Measurements from ENCODE around the gene RFTN1. TPM values are rescaled to one million over a fixed set of nuclear protein-coding genes. Genes with fewer than 3 reads are reported as not detected.

The RFTN1 gene
- total RNA-seq, 2 experiments from 2014 or later, result 64.4 to 66.7 TPM

DNA sequence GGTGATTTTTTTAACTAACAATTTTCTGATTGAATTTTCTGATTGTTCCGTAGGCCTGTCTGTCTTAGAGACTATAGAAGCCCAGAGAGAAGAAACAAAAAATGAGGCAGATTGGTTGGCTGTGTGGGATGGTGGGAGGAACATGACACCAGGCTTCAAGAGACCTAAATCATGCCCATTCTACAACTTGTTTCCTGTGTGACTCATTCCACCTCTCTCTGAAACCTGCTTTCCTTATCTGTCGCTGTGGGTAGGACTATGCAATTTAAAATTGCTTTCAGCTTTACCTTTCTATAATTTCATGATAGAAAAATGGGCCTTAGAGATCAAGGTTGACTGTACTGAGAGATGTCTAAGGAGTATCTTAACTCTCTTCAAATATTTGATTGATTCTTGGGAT lies 203.9 kb downstream of the RFTN1 start:
- no peaks in the 10 kb centered on the region for H3K9me3 Mint-ChIP-seq
- H3K4me3 Mint-ChIP-seq, result peak overlapping the region; percentile 70
- POLR2A ChIA-PET, result interaction anchor here (1.0 to 1.9 kb wide), 2 partner anchors 15 to 23 kb away, joined by 5 to 7 read pairs; no protein-coding TSS in a partner anchor
- peaks cover 83% of the 10 kb centered on the region for H3K4me1 Mint-ChIP-seq
- H3K27ac Mint-ChIP-seq, result peak overlapping the region; percentile 95
- no peaks in the 10 kb centered on the region for H3K27me3 Mint-ChIP-seq
- H3K36me3 Mint-ChIP-seq, result peaks cover 48% of the 10 kb centered on the region
- ATAC-seq (ENCODE audit: low read depth) (peak; percentile 72), DNase-seq (no peak)

GRCh38 chr3:16308727-16309126 lies 204.8 kb downstream of the RFTN1 start:
- peaks cover 81% of the 10 kb centered on the region for H3K4me1 Mint-ChIP-seq
- H3K27ac Mint-ChIP-seq, result no peak overlapping the region
- POLR2A ChIA-PET, result interaction anchor here (0.7 to 1.9 kb wide), 4 partner anchors 14 to 44 kb away, joined by 3 to 7 read pairs (median 5); partner anchors contain the start of gene OXNAD1
- no peak for DNase-seq
- no peaks in the 10 kb centered on the region for H3K9me3 Mint-ChIP-seq
- H3K4me3 Mint-ChIP-seq, result peak overlapping the region; percentile 55
- no peaks in the 10 kb centered on the region for H3K27me3 Mint-ChIP-seq
- H3K36me3 Mint-ChIP-seq, result peaks cover 50% of the 10 kb centered on the region
- no peak for ATAC-seq (ENCODE audit: low read depth)

- H3K36me3 Mint-ChIP-seq, result peaks cover 54% of the 10 kb centered on the region
- DNase-seq (no peak), ATAC-seq (ENCODE audit: low read depth) (no peak)
- POLR2A ChIA-PET, result interaction anchor here (0.7 to 1.9 kb wide), 4 partner anchors 13 to 43 kb away, joined by 3 to 7 read pairs (median 5); partner anchors contain the start of gene OXNAD1
- H3K4me3 Mint-ChIP-seq, result peak overlapping the region; percentile 55
- peak overlapping the region; percentile 77 for H3K27ac Mint-ChIP-seq
- no peaks in the 10 kb centered on the region for H3K9me3 Mint-ChIP-seq
- no peaks in the 10 kb centered on the region for H3K27me3 Mint-ChIP-seq
- peaks cover 78% of the 10 kb centered on the region for H3K4me1 Mint-ChIP-seq
Measured at GRCh38 chr3:16307832-16308531, 205.5 kb downstream of the RFTN1 start.

DNA sequence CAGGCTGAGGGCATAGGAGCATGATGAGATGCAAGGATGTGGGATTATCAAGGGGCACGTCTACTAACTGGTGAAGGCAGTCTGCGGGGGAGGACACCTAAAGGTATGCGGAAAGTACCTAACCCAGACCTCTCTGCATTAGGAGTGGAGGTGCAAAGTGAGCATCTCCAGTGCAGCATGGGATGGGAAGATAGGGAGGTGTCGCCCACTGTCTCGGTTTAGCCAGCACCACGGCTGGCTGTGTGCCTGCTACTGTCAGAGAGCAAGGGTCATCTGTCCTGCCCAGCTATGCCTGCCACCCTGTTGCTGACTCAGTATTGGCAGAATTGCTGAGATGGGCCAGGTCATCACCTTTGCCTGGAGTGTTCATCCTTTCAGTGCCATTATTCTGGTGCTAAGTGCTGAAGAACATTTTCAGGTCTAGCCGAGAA lies 208.4 kb downstream of the RFTN1 start:
- no peak for DNase-seq

DNA sequence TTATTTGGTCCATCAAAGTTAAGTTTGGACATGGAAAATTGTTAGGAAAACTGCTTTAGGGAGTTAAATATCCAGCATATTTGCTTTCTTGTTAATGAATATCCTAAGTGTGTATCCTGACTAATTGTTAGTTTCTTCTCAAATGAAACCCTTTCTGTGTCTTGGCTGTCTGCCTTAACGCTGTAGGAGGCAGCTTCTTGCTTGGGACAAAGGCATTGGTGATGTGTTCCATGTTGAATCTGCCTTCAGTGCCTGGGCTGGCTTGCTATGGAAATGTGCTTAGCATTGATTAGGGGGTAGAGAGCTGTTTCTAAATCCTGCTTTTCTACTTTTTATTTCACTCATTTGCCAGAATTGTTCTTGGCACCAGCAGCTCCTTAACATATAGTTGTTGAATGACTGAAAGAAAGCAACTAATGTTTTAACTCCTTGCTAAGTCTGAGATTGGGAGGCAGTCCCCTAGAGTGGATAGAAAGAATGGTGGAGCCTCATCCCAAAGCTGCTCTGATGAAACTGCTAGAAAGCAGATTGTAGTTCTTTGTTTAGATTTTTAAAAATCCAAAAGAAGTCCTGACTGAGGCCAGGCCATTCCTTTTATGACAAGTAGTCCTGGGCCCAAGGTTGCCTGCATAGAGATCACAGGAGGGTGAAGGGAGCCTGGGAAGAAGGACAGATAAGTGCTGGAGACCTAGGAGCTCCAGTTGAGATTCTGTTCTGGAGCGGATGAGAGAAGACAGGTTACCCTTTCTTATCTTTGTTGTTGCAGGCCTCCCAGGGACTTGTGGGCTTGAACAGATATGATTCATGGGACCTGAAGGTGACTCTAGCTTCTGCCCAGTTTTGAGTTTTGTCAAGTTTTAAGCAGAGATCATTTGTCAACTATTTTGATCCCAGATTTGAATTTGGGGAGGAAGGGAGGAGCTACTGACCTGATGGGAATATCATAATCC lies 209.2 kb downstream of the RFTN1 start:
- Mint-ChIP-seq H3K4me3 (peak overlapping the region; percentile 73), H3K4me1 (peaks cover 80% of the 10 kb centered on the region), H3K36me3 (peaks cover 63% of the 10 kb centered on the region), H3K9me3 (no peaks in the 10 kb centered on the region), H3K27ac (peak overlapping the region; percentile 84), H3K27me3 (no peaks in the 10 kb centered on the region)
- POLR2A ChIA-PET, result interaction anchor here (1.1 to 6.4 kb wide), 8 partner anchors 9 to 208 kb away, joined by 3 to 71 read pairs (median 5); partner anchors contain the start of genes DPH3 and OXNAD1
- no peak for ATAC-seq (ENCODE audit: low read depth)
- DNase-seq, result no peak

More for the DNA sequence above, 208.4 kb downstream of the RFTN1 start:
- no peaks in the 10 kb centered on the region for H3K9me3 Mint-ChIP-seq
- H3K4me3 Mint-ChIP-seq, result peak overlapping the region; percentile 73
- H3K27ac Mint-ChIP-seq, result peak overlapping the region; percentile 84
- peaks cover 66% of the 10 kb centered on the region for H3K36me3 Mint-ChIP-seq
- H3K27me3 Mint-ChIP-seq, result no peaks in the 10 kb centered on the region
- POLR2A ChIA-PET, result interaction anchor here (0.8 to 6.4 kb wide), 6 partner anchors 9 to 40 kb away, joined by 3 to 71 read pairs (median 5); partner anchors contain the start of genes DPH3 and OXNAD1
- H3K4me1 Mint-ChIP-seq, result peaks cover 79% of the 10 kb centered on the region
- peak; percentile 8 for ATAC-seq (ENCODE audit: low read depth)

GRCh38 chr3:16303037-16303575 lies 210.4 kb downstream of the RFTN1 start:
- ATAC-seq (ENCODE audit: low read depth) (no peak), DNase-seq (no peak)
- H3K36me3 Mint-ChIP-seq, result peaks cover 68% of the 10 kb centered on the region
- POLR2A ChIA-PET, result interaction anchor here (0.8 to 6.4 kb wide), 6 partner anchors 10 to 17 kb away, joined by 3 to 71 read pairs (median 30); no protein-coding TSS in a partner anchor
- H3K4me3 Mint-ChIP-seq, result peak overlapping the region; percentile 92
- H3K9me3 Mint-ChIP-seq, result no peaks in the 10 kb centered on the region
- peak overlapping the region; percentile 92 for H3K27ac Mint-ChIP-seq
- H3K4me1 Mint-ChIP-seq, result peaks cover 83% of the 10 kb centered on the region
- no peaks in the 10 kb centered on the region for H3K27me3 Mint-ChIP-seq

DNA sequence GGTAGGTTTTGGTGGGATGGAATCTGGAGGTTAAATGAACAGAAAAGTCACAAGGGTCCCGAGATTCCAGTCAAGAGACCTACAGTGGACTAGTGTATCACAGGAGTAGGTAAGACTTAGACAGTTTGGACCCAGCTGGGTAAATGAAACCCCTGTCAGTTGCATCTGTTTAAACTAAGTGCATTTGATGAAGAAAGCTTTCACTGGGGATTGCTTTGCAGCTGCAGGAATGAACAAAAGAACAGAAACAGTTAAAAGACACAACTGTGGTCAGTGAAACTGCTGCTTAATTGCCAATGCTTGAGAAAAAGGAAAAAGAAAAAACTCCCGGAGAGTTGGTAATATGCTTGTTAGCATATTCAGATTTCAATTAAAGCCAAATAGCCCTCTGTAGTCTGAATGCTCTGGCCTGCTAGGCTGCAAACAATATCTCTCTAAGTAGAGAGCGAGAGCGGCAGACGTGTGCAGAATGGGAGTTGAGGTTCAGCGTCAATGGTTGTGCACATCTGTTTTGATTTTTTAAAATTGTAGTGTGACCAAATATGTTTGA lies 211.3 kb downstream of the RFTN1 start:
- H3K27me3 Mint-ChIP-seq, result no peaks in the 10 kb centered on the region
- POLR2A ChIA-PET, result interaction anchor here (0.8 to 6.4 kb wide), 7 partner anchors 9 to 210 kb away, joined by 3 to 71 read pairs (median 24); no protein-coding TSS in a partner anchor
- DNase-seq, result no peak
- ATAC-seq (ENCODE audit: low read depth), result no peak
- H3K27ac Mint-ChIP-seq, result peak overlapping the region; percentile 92
- peak overlapping the region; percentile 92 for H3K4me3 Mint-ChIP-seq
- H3K4me1 Mint-ChIP-seq, result peaks cover 83% of the 10 kb centered on the region
- no peaks in the 10 kb centered on the region for H3K9me3 Mint-ChIP-seq
- H3K36me3 Mint-ChIP-seq, result peaks cover 68% of the 10 kb centered on the region

GRCh38 chr3:16301507-16301906 lies 212.0 kb downstream of the RFTN1 start:
- ATAC-seq (ENCODE audit: low read depth), result peak; percentile 46
- POLR2A ChIA-PET, result interaction anchor here (0.6 to 6.4 kb wide), 12 partner anchors 8 to 1203 kb away, joined by 3 to 71 read pairs (median 6); partner anchors contain the start of genes DPH3, OXNAD1 and RBSN

GRCh38 chr3:16300881-16301359 lies 212.6 kb downstream of the RFTN1 start:
- H3K4me1 Mint-ChIP-seq, result peaks cover 81% of the 10 kb centered on the region
- H3K36me3 Mint-ChIP-seq, result peaks cover 73% of the 10 kb centered on the region
- H3K27me3 Mint-ChIP-seq, result no peaks in the 10 kb centered on the region
- H3K9me3 Mint-ChIP-seq, result no peaks in the 10 kb centered on the region
- POLR2A ChIA-PET, result interaction anchor here (0.6 to 6.4 kb wide), 12 partner anchors 8 to 1202 kb away, joined by 3 to 71 read pairs (median 5); partner anchors contain the start of genes DPH3, OXNAD1 and RBSN
- DNase-seq (no peak), ATAC-seq (ENCODE audit: low read depth) (peak; percentile 78)
- H3K27ac Mint-ChIP-seq, result peak overlapping the region; percentile 92
- peak overlapping the region; percentile 92 for H3K4me3 Mint-ChIP-seq

More at GRCh38 chr3:16301507-16301906, 212.0 kb downstream of the RFTN1 start:
- Mint-ChIP-seq H3K36me3 (peaks cover 69% of the 10 kb centered on the region), H3K27ac (peak overlapping the region; percentile 92), H3K9me3 (no peaks in the 10 kb centered on the region), H3K4me1 (peaks cover 81% of the 10 kb centered on the region), H3K27me3 (no peaks in the 10 kb centered on the region), H3K4me3 (peak overlapping the region; percentile 92)
- DNase-seq, result no peak

- peaks cover 81% of the 10 kb centered on the region for H3K4me1 Mint-ChIP-seq
- POLR2A ChIA-PET, result interaction anchor here (0.7 to 6.4 kb wide), 7 partner anchors 7 to 852 kb away, joined by 3 to 71 read pairs (median 8); no protein-coding TSS in a partner anchor
- H3K4me3 Mint-ChIP-seq, result peak overlapping the region; percentile 92
- no peak for DNase-seq
- no peaks in the 10 kb centered on the region for H3K9me3 Mint-ChIP-seq
- no peaks in the 10 kb centered on the region for H3K27me3 Mint-ChIP-seq
- no peak for ATAC-seq (ENCODE audit: low read depth)
- peak overlapping the region; percentile 92 for H3K27ac Mint-ChIP-seq
- H3K36me3 Mint-ChIP-seq, result peaks cover 75% of the 10 kb centered on the region
Measured at GRCh38 chr3:16300307-16300706, 213.2 kb downstream of the RFTN1 start.

- H3K4me3 Mint-ChIP-seq, result peak overlapping the region; percentile 92
- H3K9me3 Mint-ChIP-seq, result no peaks in the 10 kb centered on the region
- ATAC-seq (ENCODE audit: low read depth), result no peak
- H3K27ac Mint-ChIP-seq, result peak overlapping the region; percentile 92
- POLR2A ChIA-PET, result interaction anchor here (0.9 to 6.4 kb wide), 5 partner anchors 6 to 22 kb away, joined by 4 to 71 read pairs (median 37); no protein-coding TSS in a partner anchor
- no peak for DNase-seq
- peaks cover 73% of the 10 kb centered on the region for H3K36me3 Mint-ChIP-seq
- H3K4me1 Mint-ChIP-seq, result peaks cover 80% of the 10 kb centered on the region
- H3K27me3 Mint-ChIP-seq, result no peaks in the 10 kb centered on the region
Measured at GRCh38 chr3:16299746-16300145, 213.8 kb downstream of the RFTN1 start.

DNA sequence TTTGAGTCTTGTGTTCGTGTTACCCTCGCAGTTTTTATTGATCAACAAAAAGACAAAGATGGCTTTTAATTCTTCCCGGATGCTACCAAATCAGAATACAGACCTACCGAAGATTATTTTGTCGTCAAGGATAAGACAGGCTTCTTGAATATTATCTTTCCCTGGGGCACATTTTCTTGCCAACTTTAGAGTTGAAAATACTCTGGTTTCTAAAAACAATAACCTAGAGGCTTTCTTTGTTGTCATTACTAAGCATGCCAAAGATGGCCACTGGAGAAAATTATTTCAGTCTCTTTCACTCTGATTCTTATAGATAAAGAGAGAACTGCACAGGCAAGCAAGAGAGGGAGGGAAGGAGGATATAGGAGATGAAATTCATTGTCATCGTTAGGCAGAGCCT lies 214.6 kb downstream of the RFTN1 start:
- Mint-ChIP-seq H3K27ac (peak overlapping the region; percentile 88), H3K4me1 (peaks cover 76% of the 10 kb centered on the region), H3K27me3 (no peaks in the 10 kb centered on the region), H3K9me3 (peaks cover under 1% of the 10 kb centered on the region), H3K36me3 (peaks cover 71% of the 10 kb centered on the region), H3K4me3 (peak overlapping the region; percentile 92)
- no peak for DNase-seq
- ATAC-seq (ENCODE audit: low read depth), result no peak
- POLR2A ChIA-PET, result interaction anchor here (0.6 to 1.6 kb wide), 3 partner anchors 10 to 20 kb away, joined by 4 to 6 read pairs (median 5); no protein-coding TSS in a partner anchor

All from activated naive CD8-positive, alpha-beta T cell treated with anti-CD3 and anti-CD28 coated beads, Interleukin-2, amount 10 ng/mL, durations not matched to agents 7 days and 5 days (primary cell).